GM18505 (cell line): Measurements from ENCODE around the gene CRYL1.

Source experiments
- ATAC-seq: cut with Tn5 transposase; IDR thresholded peaks from one replicate; pipeline ENCODE4 v1.9.1; 2021; ENCODE audit not compliant: unreplicated experiment
- POLR2A ChIP-seq: IDR thresholded peaks from 4 replicates; pipeline ENCODE4 v1.6.1; 2011; ENCODE audit warnings: borderline replicate concordance; ENCODE audit not compliant: insufficient read depth, insufficient read length; ENCODE audit errors: extremely low read depth

CRYL1 gene

DNA sequence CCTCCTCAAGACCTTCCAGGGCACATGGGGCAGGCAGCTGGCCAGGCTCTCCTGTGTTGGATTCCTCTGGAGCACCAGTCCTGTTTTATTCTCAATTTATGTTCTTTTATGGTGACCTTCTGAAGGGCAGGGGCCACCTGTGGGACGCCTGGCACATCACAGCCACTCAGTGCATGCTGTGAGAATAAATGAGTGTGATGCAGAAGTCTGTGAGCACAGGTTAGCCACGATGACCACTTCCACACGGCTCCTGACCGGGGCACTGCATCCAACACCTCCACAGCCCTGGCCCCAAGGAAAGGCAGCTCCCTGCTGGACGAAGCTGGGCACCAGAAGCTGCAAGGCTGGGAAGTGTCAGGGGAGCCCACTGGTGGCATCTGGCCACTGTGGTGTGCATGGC, 122.8 kb downstream of the CRYL1 start:
- TF ChIP-seq POLR2A, result no peak
- no peak for ATAC-seq

DNA sequence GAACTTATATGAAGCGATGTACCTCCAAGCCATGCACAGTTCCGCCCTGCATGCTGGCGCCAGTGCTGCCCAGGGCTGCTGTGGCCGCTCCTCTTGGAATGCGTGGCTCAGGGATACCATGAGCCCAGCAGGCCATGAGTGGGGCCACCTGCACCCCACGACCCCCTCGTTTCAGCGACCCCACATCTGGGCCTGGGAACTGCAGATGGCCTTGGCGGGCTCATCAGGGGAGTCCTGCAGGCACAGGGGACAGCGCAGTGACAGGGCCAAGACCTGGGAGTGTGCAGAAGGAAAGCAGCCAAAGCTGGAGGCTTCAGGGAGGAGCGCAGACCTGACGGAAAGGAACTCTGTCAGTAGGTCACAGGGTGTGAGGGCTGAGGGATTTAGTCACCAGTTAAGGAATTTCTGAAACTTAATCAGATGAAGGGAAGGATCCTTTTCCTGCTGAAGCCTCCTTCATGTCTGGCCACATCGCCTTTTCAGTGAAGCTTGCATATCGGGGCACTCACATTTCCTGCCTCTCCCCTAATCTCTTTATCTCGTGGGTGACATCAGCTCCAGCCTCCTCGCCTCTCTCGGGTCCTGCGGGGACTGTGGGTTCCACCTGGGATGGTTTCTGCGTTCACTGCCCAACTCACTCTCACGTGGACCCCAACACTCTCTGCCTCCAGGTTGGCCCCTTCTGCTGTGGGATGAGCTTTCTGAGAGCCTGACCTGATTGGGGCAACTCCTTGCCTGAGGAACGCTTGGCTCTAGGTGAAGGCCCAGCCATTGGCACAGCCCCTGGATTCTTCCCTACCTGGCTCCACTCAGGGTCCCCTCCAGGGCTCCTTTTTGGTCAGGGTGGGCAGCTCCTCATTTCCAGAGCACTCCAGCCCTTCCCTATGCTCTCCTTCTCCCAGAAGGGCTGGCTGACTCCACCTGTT, 123.5 kb downstream of the CRYL1 start:
- no peak for ATAC-seq

DNA sequence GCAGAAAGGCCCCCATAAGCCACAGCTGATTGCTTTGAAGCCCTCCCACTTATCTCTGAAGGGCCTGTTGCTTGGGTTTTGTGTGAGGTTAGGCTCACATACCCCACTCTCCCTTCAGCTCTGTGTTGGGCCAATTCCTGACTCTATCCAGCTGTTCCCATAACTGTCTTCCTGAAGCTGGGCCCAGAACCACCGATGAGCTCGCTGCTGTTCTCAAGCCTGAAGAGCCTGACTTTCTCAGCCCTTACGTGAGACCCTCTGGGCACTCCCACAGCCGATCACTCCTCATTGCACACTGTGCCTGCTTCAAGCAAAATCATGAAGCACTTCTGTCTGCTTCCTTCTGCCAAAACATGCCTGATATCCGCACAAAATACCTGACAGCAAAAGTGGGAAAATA, 124.1 kb downstream of the CRYL1 start:
- no peak for ATAC-seq
- TF ChIP-seq POLR2A, result no peak

More for the DNA sequence above, 123.5 kb downstream of the CRYL1 start:
- TF ChIP-seq POLR2A, result no peak

DNA sequence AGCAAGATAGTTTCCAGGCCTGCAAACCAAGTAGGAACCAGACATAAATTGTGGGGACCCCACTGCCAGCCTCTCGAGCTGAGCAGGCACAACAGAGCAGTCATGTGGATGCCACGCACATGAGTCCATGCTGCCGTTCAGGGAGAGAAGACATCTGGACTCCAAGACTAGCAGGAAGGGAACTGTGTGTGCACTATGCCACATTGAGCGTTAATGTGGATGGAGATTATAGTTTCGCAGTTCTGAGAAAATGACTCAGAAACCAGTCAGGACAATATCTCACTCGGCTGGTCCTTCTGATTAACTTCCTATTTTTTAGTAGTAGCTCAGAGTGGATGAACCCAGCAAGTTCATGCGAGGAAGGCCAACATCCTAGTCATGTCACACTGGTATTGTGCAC, 124.9 kb downstream of the CRYL1 start:
- no peak for ATAC-seq
- TF ChIP-seq POLR2A, result no peak

DNA sequence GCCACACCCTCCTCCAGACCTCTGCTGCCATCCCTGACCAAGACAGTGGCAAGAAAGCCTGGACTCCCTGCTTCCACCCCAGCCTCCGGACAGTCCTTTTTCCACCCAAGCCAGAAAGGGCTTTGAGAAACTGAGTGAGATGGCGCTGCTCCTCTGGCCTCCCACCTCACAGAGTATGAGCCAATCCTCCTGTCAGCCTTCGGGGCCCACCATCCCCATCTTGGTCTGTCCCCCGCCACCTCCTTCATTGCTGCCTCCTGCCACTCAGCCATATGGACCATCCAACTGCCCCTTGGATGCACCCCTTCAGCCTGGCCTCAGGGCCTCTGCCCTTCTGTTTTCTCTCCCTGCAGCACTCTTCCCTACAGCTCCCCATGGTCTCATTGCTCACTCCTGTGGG, 125.7 kb downstream of the CRYL1 start:
- ATAC-seq, result no peak
- TF ChIP-seq POLR2A, result no peak

DNA sequence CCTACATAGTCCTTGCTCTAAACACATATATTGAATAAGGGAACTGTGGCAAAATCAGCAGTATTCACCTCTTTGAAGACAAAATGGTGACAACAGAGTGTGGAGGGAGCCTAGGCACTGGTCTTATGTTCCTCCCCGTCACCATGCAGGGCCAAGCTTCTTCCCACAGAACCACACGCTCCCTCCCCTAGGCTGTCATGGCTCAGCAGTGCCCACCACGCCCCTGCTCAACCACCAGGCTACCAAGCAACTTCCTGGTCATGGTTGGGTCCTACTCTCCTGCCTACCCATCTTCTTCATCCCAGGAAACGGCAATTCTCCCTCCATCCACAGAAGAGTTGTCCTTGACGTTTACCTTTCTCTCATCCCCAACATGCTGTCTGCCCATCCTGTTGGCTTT, 126.1 kb downstream of the CRYL1 start:
- no peak for TF ChIP-seq POLR2A
- no peak for ATAC-seq

DNA sequence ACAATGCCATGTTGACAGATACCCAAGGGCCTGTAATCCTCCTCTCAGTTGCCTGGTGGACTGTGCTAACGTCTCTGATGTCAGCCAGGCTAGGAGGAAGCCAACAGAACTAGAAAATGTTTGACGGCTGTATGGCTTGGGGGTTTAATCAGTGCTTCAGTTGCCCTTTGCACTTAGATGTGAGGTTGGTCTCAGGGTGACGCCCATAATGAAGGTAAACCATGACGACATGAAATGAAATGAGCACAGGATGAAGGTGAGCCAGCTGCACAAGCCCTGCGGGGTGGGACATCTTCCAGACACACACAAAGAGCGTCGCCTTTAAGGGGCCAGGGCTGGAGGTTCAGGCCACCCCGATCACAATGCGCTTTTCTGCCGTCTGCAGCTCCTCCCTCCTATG, 127.2 kb downstream of the CRYL1 start:
- no peak for TF ChIP-seq POLR2A
- ATAC-seq, result no peak

DNA sequence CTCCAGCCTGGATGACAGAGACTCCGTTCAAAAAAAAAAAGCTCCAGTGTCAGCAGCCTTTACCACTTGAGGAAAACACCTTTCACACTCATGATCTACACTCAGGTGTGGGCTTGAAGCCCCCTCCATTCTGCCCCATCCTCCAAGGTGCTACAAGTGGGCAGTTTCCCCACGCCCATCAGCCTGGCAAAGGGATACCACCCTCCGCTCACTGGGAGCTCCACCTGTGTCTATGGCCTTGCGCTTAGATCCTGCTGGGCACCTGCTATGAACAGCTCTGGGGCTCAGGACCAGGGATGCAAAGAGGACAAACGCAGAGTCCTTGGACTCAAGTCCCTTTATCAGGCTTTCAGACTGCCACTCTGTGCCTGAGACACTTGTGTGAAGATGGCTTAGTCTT, 127.8 kb downstream of the CRYL1 start:
- ATAC-seq, result no peak
- no peak for TF ChIP-seq POLR2A

DNA sequence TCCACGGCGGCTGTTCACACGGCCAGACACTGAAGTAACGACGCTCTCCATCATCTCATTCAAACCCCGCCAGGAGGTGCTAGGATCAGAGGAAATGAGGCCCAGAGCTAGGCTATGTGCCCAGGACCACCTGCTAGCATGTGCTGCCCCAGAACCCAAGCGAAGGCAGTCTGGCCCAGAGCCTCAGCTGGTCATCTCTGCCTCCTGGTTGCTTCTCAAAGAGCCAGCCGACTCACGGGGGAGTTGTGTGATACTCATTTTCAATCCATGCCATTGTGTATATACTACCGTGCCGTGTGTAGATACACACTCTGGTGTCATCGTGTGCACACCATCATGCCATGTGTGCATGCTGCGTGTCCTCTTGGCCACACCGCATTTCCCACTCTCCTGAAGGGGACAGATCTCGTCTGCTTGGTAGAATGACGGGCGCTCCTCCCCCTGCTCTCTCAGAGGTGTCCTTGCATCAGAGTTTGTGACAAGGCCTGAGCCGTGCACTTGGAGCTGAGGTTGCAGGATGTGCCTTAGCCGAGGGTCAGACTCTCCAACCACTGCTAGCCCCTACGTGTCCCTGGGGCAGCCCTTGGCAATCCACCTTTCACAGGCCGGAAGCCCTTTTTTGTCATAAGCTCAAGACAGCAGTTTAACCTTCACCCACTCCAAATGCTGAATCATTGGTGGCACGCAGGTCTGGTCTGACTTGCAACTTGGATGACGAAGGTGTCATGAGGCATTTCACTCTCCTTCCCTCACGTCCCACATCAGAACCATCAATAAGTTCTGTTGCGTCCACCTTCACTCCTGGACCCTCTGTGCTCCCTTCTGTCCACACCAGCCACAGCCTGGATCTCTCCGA, 130.4 kb downstream of the CRYL1 start:
- ATAC-seq, result no peak
- no peak for TF ChIP-seq POLR2A

DNA sequence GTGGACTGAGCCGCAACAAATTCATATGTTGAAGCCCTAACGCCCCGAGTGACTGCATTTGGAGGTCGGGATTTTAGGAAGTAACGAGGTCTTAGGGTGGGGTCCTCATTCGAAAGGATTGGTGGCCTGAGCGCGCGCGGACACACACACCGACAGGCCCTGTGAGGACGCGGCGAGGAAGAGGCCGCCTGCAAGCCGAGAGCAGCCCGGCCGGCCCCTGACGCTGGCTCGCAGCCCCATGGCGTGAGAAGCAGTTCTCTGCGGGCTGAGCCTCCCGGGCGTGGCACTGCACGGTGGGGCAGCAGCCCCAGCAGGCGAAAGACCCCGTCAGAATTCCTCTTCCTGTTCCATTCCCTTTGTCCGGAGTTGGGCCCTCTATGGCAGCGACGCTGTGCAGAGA, 131.2 kb downstream of the CRYL1 start:
- TF ChIP-seq POLR2A, result no peak
- no peak for ATAC-seq

DNA sequence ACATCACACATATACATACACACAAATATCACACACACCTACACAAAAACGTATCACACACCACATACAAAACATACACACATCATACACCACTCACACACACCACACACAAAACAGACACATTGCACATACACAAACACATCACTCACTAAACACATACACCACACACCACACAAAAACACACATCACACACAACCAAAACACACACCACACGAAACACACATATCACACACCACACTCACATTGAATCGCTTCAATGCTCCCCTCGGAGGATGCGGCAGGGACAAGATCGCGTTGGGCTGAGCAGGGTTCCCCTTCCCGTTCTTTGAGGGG, 131.5 kb downstream of the CRYL1 start:
- no peak for ATAC-seq
- TF ChIP-seq POLR2A, result no peak

DNA sequence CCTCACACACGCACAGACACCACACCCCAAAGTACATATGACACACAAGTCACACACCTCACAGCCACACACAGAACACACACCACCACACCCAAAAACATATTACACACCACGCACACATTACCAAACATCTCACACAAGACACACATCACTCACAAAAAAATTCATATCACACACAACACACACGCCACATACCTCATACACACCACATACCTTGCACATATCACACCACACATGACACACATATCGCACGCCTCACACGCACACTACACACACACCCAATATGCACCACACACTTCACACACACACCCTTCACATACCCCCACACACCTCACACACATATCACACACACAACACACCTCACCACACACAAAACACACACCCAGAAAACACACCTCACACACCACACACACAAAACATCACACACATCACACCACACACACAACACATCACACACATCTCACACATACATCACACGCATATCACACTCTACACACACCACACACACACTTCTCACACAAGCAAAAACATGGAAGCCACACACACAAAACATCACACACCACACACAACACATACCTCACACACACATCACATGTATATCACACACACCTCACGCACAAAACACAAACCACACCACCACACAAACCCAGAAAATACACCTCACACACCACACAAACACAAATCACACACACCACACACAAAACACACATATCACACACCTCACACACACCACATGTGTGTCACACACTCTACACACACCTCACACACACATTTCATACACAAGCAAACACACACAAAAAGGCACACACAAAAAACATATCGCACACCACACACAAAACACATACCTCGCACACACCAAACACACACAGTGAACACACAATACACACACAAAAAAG, 132.1 kb downstream of the CRYL1 start:
- ATAC-seq, result no peak
- no peak for TF ChIP-seq POLR2A

DNA sequence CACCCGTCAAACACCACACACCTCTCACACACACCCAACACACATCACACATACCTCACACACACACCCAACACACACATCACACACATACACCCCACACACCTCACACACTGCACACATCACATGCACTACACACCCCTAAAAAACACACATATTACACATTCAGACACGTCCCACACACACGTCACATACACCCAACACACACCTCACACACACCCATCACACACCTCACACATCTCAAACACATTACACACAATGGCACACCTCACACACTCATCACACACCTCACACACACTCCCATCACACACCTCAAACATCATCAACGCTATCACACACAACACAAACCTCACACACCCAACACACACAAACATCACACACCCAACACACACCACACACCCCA, 133.1 kb downstream of the CRYL1 start:
- no peak for ATAC-seq
- no peak for TF ChIP-seq POLR2A
